ENCODE results near the gene KRTAP2-2.
"Not testable (repeated sequence)": the region's sequence is repeated elsewhere in the genome, so short reads cannot be mapped to it uniquely, and the experiment has no call there.

- not testable (repeated sequence) for TF ChIP-seq CTCF (conservative IDR thresholded peaks at IDR 0.05; ENCODE audit: low read length); EZH2phosphoT487 (IDR thresholded peaks at IDR 0.05; ENCODE audit: borderline replicate concordance)
Observed at GRCh38 chr17:41046735-41047465, 8.1 kb downstream of the KRTAP2-2 start, which contains the start of gene KRTAP2-1.

Measured in Loucy (cell line).